HG03442 (cell line): ENCODE results near the gene SRPX2.
"Not testable (repeated sequence)": the region's sequence is repeated elsewhere in the genome, so short reads cannot be mapped to it uniquely, and the experiment has no call there.

Experiments used
- ATAC-seq: cut with Tn5 transposase; IDR thresholded peaks from one replicate; pipeline ENCODE4 v1.9.1; 2021; ENCODE audit warnings: mild to moderate bottlenecking, moderate library complexity; ENCODE audit not compliant: unreplicated experiment

The SRPX2 gene

DNA sequence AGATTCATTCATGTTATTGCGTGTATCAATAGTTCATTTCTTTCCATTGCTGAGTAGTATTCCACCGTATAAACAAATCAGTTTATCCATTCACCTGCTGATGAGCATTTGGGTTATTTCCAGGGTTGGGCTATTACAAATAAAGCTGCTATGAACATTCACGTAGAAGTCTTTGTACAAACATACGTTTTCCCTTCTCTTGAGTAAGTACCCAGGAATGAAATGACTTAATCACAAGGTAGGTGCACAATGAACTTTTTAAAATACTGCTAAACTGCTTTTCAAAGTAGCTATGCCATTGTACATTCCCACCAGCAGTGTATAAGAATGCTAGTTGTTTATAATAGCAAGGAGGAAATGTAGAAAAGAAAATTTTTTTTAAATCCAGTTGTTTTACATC, 52.0 kb downstream of the SRPX2 start:
- no peak for ATAC-seq

DNA sequence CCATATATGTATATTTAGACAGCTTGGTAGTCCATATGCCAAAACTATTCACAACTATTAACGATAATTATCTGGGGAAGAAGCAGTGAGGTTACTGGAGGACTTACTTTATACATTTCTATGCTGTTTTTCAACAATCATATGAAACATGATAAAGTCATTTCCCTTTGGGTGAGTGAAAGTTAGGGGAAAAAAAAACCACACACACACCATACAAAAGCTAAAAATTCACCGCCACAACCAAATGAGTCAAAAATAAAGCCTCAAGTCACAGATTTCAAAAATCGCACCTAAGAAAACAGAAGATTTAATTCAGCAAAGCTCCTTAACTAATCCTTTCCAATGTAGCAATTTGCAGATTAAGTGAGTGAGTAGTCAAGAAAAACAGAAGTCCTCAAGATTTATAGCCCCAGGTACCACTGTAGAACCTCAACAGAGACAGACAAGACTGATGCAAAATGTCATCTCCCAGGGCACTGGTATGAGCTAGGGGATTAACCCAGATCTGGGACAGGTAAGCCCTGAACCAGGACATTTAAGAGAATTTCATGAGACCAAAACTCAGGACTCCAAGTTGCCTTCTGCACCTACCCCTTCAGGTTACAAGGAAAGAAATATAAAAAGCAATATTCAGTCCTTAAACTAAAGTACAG, 52.8 kb downstream of the SRPX2 start:
- ATAC-seq: peak; percentile 57

DNA sequence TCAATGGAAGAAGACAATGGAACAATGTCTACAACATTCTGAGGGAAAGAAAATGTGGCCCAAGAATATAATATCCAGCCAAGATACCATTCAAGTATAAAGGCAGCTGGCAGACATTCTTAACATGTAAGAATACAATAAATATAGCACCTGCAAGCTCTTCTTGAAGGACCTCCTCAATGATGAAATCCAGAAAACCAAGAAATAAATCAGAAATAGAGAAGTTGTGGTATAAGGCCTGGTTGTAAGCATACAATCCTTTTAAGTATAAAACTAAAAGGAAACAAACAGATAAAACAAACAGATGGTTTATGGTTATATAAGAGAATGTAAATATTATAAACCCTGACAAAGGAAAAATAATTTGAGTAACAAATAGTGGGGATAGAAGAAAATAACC, 54.6 kb downstream of the SRPX2 start:
- ATAC-seq: no peak

DNA sequence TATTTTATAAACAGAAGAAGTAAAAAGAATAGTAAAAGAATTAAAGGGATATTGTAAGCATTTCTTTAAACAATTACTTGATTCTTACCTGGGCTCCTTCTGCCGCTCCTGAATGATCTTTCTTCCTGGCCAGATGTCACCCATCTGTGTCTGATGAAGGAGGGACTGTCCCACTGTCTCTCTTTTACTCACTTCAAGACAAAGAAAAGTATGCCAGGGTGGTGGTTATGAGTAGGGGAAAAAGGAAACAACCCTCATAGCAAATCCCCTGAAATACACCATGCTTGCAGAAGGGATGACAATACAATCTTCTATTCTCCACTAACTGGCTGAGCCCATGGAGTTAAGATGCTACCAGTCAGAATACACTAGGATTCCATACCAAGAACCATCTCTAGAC, 56.8 kb downstream of the SRPX2 start:
- ATAC-seq: peak; percentile 87

DNA sequence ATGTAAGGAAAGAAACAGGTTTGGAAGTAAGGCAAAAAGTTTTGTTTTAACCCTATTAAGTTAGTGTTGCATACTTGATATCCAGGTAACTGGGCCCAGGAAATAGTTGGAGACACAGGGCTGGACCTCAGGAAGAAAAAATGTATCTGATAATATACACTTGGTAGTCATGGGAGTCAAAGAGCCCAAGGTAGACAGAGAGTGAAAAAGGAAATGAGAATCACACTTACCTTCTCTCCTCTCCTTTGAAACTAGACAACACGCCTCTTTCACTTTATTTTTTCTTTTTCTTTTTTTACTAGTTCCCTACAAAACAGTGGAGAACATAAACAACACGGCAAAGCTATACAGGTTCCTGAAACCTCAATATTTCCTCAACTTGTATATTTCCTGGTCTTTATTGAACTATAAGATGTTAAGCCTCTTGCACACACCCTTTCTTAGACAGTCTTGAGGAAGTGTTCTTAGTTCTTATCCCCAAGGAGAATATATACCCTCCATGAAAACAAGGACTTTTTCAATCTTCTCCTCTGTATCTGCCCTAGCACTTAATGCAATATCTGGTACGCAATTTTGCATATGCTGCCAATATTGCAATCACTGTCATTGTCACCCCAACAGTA, 60.7 kb downstream of the SRPX2 start:
- ATAC-seq: no peak

DNA sequence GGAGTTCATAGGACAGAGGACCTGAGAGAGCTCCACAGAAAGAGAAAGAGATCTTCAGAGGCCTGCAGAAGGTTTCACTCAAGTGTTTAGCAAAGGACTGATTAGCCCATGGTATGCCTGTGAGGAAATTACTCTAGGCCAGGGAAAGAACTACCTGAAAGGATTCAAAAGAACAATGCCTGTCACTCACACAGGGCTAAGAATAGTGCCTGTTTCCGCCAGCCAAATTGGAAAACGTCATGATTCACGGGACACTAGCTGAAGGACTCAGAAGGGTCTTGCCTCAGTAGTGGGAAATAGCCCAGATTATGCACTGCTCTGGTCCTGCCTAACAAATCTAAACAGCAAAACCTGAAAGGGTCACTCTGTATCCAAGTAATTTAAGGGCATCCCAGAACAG, 66.8 kb downstream of the SRPX2 start:
- no peak for ATAC-seq

DNA sequence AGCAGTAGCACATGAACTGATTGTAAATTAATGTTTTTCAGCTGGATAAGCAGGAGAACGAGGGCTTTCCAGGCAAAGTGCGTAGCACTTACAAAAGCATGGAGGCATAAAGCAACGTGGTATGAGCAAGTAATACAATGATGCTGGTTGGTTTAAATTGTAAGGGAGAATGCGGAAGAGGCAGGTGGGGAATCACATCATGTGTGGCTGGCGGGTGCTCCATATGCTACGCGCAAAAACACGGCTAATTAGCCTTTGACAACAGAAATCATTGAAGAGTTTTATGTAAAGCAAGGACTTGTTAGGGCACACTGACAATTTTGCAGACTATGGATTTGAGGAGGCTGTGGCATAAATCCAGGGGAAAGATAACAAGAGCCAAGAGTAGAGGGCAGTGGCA, 73.4 kb downstream of the SRPX2 start:
- no peak for ATAC-seq

DNA sequence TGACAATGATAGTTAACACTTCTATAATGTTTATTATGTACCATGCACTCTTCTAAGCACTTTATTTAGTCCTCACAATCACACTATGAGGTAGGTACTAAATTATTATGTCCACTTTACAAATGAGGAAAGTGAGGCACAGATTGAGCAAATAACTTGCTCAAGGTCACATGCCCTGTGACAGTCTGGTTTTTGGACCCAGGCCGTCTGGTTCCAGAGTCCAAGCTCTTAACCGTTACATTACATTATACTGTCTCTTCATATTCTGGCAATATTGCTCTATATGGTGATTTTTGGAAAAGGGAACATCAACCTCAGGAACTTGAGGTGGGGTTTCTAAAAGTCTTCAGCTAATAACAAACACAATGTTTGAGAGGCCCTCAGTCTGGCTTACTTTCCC, 75.1 kb downstream of the SRPX2 start:
- no peak for ATAC-seq

DNA sequence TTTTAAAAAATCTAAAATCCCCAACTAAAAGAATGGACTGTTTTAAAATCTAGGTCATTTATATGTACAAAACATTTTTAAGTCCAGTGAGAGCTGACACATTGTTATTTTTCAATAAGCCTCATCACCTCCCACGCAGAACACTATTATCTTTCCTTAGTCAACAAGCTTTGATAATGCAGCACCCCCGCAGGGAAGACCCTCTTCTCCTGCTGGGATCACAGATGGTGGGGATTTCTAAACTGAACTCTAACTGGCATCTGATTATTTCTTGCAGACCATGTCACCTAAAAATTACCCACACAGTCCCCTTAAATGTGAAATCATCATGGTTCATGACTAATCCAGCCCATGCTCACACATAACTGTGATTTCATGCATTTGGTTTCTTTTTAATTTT, 76.3 kb downstream of the SRPX2 start:
- no peak for ATAC-seq

DNA sequence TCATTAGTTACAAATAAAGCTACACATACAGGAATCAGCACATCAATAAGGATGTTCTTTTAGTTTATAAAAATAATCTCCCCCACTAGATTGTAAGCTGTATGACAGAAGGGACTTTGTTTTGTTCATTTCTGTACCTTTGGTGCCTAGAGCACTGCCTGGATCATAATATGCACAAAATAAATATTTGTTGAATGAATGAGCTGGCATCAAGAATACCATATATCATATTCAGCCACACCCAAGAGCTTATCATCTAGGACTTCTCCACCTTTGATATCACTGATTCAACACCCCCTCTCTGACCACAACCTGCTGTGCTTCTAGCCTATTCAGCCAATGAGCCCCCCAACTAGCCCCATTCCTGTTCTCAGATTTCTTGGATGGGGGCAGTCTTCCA, 77.3 kb downstream of the SRPX2 start:
- ATAC-seq: no peak

DNA sequence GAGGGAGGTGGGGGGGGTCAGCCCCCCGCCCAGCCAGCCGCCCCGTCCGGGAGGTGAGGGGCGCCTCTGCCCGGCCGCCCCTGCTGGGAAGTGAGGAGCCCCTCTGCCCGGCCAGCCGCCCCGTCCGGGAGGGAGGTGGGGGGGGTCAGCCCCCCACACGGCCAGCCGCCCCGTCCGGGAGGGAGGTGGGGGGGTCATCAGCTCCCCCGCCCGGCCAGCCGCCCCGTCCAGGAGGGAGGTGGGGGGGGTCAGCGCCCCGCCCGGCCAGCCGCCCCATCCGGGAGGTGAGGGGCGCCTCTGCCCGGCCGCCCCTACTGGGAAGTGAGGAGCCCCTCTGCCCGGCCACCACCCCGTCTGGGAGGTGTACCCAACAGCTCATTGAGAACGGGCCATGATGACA, 80.0 kb downstream of the SRPX2 start:
- ATAC-seq: not testable (repeated sequence)
